NCI-H2227 treated with DMSO at 0.1 percent for 48 hours (cell line): Measurements from ENCODE around the gene SH3BP2.

Source experiments
- DNase-seq: peaks from one replicate; lab custom pipeline; 2025; lab: John Stamatoyannopoulos, UW

SH3BP2 gene

DNA sequence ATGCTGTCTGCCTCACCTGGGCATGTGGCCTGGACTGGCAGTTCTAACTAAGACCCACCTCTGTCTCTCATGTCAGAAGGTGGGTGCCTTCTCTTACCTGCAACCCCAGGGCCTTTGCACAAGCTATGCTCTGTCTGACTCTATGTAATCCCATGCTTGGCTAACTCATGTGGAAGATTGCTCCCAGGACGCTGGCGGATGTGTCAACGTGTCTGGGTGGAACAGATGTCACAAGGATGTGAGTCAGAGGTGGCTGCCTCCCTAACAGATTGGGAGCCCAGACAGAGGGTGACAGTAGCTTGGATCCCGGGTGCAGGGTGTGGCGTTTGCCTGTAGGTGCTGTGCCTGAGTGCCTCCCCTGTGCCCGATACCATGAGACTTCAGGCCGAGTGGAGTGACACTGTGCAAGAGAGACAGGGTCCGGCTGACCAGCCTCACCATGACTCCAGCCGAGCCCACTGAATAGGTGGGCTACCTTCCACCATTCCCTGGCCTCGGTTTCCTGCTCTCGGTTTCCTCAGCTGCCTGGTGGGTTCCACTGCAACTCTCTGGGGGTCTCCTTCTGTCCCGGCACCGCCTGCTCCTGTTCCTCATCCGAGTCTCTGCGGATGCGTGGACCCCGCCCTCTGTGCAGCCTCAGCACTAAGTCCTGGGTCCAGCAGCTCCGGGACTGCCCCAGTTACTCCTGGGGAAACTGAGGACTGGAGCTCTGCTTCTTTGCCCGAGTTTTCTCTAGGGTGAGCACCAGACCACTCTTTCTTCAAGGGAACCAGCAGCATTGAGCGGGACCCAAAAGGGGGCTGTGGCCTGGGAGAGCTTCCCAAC, 11.0 kb downstream of the SH3BP2 start:
- DNase-seq, result no peak

DNA sequence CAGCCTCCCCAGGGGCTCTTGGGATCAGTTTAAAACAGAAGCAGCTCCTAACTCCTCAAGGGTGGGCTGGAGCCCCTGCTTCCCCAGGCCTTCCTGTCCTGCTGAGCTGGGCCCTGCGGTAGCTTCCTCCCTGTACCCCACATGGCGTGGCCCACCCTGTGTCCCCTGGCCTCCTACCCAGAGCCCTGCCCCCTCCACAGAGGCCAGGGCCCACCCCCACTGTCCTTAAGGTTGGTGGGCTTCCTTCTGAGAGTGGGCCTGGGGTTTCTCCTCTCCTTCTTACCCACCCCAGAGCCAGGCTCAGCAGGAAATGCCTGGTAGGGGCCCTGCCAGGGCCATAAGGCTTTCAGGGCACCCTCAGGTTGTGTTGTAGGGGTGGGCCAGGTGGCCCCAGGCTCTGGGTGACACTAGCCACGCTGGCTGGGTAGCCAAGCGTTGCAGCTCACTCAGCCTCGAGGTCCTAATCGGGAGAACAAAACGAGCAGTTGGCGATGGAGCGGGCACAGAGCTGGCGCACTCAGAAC, 11.6 kb downstream of the SH3BP2 start:
- no peak for DNase-seq

DNA sequence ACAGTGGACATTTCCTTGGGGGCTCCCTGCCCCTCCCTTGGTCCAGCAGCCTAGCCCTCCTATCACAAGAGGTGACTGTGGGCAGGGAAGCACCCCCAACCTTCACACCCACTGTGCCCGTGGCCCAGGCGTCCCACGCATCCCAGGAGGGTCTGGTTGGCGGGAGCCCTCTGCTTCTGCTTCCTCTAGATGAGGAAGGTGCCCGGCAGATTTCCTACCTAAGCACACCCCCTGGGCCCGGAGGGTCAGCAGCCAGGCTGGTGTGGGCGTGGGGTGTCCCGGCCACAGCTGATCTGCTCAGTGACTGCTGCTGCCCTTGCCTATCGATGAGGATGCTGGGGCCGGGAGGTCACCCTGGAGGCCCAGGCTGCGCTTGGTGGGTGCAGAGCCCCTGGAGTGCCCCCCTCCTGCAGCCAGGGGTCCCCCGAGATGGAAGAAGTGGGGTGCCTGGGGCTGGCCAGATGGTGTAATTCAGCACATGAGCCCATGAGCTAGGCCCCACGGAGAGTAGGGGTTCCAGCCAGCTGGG, 12.2 kb downstream of the SH3BP2 start:
- no peak for DNase-seq

DNA sequence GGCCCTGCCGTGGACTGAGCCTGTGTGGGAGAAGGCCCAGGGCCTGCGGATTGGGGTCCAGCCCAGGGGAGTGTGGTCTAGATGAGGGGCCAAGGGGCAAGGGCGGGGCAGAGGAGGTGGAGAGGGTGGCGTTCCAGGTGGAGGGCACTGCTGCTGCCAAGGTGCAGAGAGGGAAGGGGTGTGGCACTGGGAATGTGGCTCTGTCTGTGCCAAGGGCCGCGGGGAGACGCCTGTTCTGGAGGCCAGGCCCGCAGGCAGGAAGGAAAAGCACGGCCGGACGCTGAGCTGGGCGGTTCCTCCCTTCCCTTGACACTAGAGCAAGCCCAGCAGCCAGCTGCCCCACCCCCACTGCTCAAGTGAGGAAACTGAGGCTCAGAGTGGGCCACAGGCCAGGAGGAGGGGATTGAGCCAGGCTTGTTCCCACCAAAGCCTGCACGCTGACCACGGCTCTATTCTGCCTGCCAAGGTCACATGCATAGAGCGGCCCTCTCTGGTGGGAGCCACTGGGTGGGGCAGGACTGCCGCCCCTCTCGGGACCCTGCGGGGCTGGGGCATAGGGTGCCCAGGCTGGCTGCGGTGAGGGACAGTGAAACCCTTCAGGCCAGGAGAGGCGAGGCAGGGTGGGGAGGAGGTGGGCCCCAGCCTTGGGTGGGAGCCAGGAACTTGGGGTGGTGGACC, 13.0 kb downstream of the SH3BP2 start:
- DNase-seq, result no peak

DNA sequence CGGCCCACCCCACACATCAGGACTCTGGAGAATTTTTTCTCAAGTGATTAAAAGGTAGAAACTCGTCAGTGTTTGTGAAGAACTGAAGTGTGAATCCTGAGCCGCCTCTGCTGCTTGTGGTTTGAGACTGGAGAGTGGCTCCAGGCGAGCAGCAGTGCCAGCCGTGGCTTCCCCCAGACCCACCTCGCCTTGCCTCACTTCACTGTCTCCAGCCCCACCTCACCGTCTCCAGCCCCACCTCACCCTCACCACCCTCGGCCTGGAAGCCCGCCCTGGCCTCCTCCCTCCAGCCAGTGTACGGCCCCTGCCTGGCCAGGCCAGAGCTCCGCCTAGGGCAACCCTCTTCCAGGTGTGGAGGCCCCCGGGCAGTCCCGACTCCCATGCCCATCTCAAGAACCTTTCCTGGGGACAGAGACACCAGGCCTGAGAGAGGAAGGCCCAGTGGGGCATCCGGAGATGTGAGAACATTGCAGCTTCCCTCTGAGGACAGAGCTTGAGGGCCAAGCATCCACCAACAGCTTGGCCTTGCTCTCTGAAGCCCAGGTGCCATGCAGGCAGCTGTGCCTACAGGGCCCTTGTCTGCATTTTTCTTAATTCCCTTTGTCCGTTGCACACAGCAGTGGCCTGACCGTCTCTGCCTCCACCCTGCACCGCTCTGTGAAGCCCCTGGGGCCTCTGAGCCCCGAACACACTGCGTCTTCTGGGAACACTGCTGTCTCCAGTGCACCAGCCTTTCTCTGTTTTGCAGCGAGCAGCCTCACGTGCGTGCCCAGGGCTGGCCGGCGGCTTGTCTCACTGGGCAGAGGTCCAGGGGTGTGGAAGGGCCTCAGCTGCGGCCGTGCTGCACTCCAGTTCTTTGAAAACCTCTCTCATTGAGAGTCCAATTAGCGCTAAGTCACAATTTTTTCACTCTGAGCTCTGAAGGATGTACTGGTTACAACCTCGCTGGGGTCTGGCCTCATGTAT, 13.8 kb downstream of the SH3BP2 start:
- peak; percentile 10 for DNase-seq

DNA sequence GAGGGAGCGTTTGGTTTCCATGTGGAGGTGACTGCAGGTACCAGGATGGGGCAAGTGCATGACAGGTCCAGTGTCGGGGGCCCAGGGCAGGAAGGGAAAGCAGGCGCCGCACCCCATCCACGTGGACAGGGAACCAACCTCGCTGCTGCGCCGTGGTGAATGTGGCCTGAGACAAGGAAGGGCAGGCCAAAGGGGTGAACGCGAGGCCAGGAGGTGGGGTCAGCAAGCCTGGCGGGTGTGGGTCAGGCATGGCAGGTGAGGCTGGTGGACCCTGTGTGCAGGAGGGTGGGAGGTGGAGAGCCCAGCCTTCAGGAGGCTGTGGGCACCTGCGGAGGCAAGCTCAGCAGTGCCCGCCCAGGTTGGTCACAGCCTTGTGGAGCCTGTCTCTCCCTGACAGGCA, 14.7 kb downstream of the SH3BP2 start:
- no peak for DNase-seq

DNA sequence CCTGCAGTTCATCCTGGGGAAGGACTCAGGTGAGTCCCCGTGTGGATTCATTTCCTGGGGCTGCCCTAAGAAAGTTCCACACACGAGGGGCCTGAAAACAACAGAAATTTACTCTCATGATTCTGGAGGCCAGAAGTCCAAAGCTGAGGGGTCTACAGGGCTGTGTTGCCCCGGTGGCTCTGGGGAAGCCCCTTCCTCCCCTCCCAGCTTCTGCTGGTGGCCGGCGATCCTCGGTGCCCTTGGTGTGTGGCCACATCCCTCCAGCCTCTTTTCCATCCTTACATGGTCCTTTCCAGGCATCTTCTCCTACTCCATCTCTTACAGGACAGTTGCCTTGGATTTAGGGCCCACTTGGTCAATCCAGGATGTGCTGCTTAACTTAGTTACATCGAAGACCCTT, 15.1 kb downstream of the SH3BP2 start:
- DNase-seq, result no peak

DNA sequence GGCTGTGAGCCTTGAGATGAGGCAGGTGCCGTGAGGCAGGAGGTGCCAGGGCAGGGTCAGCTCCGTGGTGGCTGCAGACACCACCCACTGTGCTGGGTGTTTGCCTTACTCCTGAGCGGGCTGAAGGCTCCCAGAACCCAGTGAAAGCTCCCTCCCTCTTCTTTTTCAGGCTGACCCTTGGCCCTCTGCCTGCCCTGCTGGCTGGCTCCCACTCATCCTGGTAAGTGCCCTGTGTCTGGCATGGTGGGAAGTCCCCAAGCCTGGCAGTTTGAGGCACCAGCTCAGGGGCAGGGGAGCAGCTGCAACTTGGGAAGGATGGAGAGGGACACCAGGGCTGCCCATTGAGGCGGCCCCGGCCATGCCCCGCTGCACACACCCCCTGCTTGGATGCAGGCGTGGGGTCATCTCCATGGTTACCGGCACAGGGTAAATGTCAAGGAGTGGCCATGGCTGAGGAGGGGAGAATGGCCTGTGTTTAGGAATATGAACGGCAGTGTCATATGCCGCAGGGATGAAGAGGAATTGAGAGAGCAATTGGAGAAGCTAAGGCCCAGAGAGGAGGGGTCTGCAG, 16.8 kb downstream of the SH3BP2 start:
- DNase-seq, result no peak

DNA sequence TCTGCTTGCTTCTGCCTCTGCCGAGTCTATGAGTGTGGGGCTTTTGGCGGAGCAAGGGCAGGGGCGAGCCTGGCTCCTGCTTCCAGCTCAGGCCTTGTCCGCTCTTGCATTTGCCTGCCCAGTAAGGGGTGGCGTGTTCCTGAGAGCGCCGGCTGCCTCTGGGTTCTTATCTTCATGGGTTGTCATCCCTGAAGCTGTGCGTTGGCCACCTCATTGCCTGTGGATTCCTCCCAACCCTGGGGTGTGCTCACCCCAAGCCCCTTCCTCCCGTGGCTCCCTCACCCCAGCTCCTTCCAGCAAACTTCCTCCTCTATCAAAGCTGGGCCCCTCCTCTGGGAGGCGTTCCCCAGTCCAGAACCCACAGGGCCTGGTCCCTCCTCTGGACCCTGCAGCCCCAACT, 17.5 kb downstream of the SH3BP2 start:
- DNase-seq, result no peak

DNA sequence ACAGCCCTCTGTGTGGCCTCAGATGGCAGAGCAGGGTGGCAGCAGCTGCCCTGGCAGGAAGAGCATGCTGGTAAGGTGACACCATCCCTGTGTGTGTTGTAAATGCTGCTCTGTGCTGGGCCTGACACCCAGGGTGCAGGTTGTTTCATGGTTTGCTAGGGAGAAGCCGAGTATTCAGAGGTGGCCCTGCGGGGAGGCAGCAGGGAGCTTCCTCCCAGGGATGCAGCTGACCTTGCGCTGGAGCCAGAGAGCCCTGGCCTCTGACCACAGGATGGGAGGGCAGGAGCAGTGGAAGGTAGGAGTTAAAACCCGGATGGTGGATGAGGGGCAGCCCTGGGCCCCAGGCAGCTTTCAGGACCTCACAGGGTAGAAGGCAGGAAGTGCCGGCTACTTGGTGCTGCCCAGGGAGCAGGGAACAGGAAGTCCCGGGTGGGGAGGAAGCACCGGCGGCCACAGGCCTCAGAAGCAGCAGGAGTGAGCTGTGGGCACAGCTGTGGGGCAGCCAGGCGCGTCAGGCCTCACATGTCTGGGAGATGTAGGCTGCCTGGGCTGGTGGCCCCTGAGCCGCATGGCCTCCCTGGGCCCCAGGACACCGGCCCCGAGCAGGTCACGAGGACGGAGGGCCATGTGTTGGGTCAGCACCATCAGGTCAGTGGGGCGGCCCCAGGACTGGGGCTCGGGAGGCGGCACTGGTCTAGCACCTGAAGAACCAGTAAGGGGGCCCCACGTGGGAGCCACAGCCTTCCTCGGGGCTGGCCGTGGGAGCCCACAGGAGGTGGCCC, 19.1 kb downstream of the SH3BP2 start:
- no peak for DNase-seq

DNA sequence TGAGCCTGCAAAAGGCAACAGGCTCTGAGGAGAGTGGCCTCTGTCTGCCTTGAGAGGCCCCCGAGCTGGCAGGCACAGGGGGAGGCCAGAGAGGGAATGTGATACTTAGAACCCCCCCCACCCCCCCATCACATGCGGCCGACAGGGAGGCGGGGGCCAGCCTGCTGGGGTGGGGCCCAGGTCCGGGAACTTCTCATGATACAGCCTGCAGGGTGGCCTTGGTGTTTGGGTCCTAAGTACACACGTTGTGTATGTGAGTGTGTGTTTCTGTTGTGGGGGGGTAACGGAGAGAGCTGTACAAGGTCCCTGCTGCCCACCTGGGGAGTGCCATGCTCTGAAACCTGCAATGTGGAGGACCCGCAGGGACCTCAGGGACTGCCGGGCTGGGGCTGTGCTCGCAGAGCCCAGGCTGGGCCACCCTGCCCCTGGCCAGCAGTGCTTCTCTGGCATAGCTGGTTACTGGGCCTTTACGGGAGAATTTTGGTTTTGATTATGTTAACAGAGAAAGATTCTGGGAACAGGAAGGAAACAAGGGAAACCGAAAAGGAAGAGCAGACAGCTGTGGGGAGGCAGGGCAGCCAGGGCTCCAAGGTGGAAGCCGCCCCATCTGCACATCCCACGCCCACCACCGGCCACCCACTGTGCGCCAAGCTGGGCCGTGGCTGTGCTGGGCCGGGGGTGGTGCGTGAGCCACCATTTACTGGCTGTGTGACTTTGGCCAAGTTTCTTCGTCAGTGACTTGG, 19.9 kb downstream of the SH3BP2 start:
- no peak for DNase-seq

DNA sequence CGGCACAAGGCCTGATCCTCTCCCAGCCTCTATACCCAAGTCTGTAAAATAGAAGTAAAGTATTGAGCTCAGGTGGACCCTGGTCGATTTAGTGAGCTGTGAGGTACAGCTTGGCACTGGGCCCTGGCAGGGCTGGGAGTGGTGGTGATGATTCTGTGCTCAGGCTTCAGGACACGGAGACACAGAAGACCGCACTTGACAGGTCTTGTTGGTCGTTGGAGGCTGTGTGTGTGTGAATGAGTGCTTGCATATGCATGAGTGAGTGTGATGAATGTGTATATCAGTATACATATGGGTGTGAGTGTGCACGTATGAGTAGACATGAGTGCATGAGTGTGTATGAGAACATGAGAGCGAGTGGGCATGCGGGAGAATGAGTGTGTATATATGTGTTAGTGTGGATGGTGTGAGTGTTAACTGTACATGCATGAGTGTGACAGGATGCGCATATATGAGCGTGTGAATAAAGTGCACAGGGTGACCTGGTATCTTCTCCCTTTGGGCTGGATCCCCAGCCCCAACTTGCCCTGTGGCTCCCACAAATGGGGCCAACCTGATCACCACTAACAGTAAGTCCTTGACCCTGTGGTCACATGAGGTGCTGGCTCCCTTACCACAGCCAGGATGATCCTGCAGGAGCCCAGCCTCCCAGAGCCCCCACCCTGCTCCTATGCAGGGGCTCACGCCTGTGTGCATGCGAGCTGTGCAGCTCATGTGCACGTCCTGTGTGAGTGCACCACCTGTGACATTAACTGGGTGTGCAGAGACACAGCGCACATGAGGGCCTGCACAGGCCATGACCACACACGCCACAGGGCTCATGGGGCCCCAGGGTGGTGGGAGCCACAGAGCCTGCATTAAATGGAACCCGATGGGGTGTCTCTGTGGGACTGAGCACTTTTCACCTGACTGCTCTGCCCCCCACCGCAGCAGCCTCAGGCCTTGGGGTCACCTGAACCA, 20.8 kb downstream of the SH3BP2 start:
- no peak for DNase-seq

DNA sequence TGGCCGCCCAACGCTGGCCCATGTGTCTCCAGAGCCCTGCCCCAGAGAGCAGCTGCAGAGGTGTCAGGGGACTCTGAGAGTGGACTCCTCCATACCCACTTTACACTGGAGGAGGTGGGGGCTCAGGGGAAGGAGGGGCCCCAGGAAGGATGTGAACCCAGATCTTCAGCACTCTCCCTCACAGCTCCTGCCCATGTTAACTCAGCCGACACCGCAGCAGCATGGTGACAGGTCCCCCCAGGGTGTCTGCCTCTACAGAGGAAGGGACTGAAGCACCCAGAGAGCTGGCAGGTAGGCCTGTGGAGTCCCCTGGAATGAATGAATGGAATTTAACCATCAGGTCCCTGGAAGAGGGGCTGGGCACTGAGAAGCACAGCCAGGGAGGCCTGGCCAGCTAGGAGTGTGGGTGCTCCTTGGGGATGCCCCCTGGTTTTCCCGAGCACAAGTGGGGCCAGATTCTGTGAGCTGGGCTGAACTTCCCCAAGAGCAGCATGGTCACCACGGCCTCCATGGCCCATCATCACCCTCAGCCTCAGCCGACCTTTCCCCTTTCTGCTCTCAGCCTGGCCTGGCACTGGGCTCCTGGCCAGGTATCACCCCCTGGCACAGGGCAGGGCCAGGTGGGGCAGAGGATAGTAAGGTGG, 21.9 kb downstream of the SH3BP2 start:
- no peak for DNase-seq

DNA sequence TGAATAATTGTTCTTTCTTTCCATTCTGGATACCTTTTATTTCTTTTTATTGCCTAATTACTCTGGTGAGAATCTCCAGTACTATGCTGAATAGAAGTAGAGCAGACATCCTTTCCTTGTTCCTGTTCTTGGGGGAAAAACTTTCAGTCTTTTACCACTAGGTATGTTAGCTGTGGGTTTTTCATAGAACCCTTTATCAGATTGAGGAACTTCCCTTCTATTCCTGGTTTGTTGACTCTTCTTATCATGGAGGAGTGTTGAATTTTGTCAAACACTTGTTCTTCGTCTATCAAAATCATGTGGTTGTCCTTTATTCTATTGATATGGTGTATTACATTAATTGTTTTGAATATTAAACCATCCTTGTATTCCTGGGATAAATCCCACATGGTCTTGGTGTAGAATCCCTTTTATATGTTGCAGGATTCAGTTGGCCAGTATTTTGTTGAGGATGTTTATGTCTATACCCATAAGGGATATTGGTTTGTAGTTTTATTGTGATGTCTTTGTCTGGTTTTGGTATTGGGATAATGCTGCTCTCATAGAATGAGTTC, 23.6 kb downstream of the SH3BP2 start:
- DNase-seq, result no peak

DNA sequence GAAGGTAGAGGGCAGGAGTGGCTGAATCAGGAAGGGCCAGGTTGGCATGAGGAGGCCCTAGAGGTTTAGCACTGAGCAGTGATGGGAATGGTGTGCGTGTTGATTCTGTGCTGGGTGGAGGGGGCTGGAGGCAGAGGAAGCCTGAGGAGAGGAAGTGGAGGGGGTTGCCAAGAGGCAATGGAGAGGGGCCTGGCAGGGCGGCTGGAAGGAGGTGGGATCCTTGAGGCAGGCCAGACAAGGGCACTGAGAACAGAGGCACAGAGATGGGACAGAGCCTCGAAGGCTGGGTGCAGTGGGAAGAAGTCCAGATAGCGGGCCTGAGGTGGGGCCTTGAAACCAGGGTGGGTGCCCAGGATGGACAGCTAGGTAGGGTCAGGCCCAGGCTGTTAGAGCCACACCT, 24.3 kb downstream of the SH3BP2 start:
- no peak for DNase-seq

DNA sequence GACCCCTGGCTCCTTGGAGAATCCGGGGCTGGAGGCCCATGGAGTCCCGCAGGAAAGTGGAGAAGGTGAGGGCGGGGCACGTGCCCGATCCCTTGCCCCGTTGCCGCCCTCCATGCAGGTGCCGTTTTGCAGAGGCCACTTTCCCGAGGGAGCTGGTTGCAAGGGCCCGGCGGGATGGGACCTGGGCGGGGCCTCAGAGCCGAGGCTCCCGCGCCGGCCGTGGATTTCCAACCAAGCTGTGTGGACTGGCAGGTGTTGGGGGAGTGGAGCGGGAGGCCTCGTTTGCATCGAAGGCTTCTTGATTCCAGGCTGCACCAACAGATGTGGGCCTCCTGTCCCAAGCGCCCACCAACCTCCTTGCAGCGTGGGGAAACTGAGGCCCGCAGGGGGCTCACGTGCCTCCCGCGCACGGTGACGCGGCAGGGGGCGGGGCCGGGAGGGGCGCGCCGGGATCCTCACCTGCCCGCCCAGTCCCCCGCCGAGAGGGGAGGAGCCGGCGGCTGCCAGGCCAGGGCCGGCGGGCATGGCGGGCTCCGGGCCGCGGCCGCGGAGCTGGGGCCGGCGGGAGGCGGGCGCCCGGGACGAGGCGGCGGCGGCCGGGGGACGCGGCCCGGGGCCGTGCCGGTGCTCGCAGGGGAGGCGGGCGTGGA, 24.9 kb downstream of the SH3BP2 start:
- DNase-seq, result no peak

DNA sequence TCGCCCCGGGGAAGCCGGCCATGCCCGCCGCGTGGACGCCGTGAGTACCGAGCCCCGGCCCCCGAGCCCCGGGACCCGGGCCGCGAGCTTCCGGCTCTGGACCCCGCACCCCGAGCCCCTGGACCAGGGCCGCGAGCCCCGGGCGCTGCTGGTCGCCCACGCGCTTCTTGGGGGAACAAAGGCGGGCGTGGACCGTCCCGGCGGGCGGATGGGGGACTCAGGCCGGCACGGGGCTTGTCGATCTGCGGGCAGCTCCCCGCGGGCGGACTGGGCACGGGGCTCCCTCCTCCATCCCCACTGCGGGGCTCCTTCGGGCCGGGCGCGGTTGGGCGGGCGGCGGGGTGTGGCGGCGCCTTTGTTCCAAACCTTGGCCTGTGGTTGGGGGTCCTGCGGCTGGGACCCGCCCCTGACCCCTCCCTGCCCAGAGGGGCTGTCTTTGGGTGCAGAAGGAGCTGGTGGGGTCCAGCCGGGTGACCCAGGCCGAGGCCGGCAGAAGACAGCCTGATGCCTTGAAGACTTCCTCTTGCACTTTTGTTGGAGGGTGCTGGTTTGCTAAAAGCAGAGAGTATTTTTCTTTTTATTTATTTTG, 25.6 kb downstream of the SH3BP2 start:
- DNase-seq, result no peak
